DMS53 (cell line): ENCODE results near the gene BMP2K.
A peak's percentile ranks its signal among the peaks of the same experiment; 100 is the strongest.

Experiments
- DNase-seq: peaks from one replicate; lab custom pipeline; 2025; lab: John Stamatoyannopoulos, UW

Gene BMP2K

GRCh38 chr4:78776079-78776728, at the start of gene BMP2K:
BMP2K (plus strand) TSS chr4:78776350; CDS start chr4:78776544, 194 bp downstream.
- DNase-seq: peak; percentile 86

GRCh38 chr4:78726546-78726945, 49.6 kb upstream of the BMP2K start:
- DNase-seq: no peak

GRCh38 chr4:78732332-78733104, 43.6 kb upstream of the BMP2K start:
- DNase-seq: no peak

- DNase-seq: no peak
Measured at GRCh38 chr4:78734441-78735162, 41.5 kb upstream of the BMP2K start.

- DNase-seq: no peak
Measured at GRCh38 chr4:78735697-78736096, 40.5 kb upstream of the BMP2K start.

GRCh38 chr4:78737035-78737434, 39.1 kb upstream of the BMP2K start:
- no peak for DNase-seq

- DNase-seq: no peak
Measured at GRCh38 chr4:78737973-78738372, 38.2 kb upstream of the BMP2K start.

- no peak for DNase-seq
Measured at GRCh38 chr4:78742300-78742699, 33.9 kb upstream of the BMP2K start.

GRCh38 chr4:78747475-78747922, 28.7 kb upstream of the BMP2K start:
- no peak for DNase-seq

GRCh38 chr4:78748381-78748780, 27.8 kb upstream of the BMP2K start:
- no peak for DNase-seq

GRCh38 chr4:78749258-78749971, 26.7 kb upstream of the BMP2K start:
- DNase-seq: no peak

GRCh38 chr4:78749972-78750727, 26.0 kb upstream of the BMP2K start:
- peak; percentile 55 for DNase-seq

GRCh38 chr4:78753091-78753490, 23.1 kb upstream of the BMP2K start:
- no peak for DNase-seq

GRCh38 chr4:78754872-78755271, 21.3 kb upstream of the BMP2K start:
- DNase-seq: no peak

GRCh38 chr4:78756137-78756536, 20.0 kb upstream of the BMP2K start:
- no peak for DNase-seq

- DNase-seq: no peak
Measured at GRCh38 chr4:78756776-78757175, 19.4 kb upstream of the BMP2K start.

GRCh38 chr4:78757574-78757973, 18.6 kb upstream of the BMP2K start:
- no peak for DNase-seq

- peak; percentile 4 for DNase-seq
Measured at GRCh38 chr4:78758085-78758484, 18.1 kb upstream of the BMP2K start.

- no peak for DNase-seq
Measured at GRCh38 chr4:78762529-78762928, 13.6 kb upstream of the BMP2K start.

GRCh38 chr4:78763251-78763650, 12.9 kb upstream of the BMP2K start:
- DNase-seq: peak; percentile 39

- DNase-seq: no peak
Measured at GRCh38 chr4:78763763-78764387, 12.3 kb upstream of the BMP2K start.
